ENCODE data around the gene CEP63.

CEP63 gene

DNA sequence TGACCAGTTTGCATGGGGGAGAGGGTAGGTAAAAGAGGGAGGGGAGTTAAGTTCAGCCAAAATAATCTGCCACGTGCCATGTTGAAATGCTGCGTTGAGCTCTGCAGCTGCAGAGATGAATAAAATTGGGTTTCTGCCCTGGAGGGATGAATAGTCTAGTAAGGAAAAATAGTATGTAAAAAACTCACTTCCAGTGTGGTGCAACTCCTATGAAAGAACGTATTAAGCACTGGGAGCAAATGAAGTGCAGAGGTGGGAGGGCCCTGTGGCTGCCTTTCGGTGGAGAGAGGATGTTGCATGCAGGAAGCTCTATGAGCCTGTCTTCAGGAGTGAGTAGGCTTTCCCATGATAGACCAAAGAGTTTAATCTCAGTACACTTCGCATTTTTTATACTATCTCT is 8.6 kb downstream of the CEP63 start:
- Histone ChIP-seq H3K27me3 (ENCODE audit: control insufficient read depth, insufficient read depth, low read length) (no peaks in the 10 kb centered on the region), H3K4me1 (ENCODE audit: control insufficient read depth, insufficient read depth, low read length) (no peaks in the 10 kb centered on the region), H3K9ac (ENCODE audit: low read length) (no peak overlapping the region), H3K27ac (ENCODE audit: low read depth, low read length) (no peak overlapping the region), H3K36me3 (ENCODE audit: control insufficient read depth, insufficient read depth, low read length) (no peaks in the 10 kb centered on the region), H3K4me3 (ENCODE audit: low read length) (no peak overlapping the region)

DNA sequence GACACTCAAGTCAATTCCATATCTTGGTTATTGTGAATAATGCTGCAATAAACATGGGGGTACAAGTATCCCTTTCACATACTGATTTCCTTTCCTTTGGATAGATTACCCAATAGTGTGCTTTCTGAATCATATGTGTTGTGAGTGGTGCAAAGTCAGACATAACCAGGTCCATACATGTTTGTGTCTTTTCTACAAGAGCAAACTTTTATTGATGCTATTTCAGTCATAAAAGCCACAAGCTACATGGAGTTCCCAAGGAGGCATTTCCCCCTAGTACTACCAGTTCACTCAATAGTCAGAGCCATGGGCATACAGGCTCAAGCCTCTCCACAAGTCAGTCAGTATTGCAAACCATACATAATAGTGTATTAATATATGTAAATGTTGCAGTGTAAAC is 10.1 kb downstream of the CEP63 start:
- no peak overlapping the region for H3K27ac ChIP-seq (ENCODE audit: low read depth, low read length)
- H3K9ac ChIP-seq (ENCODE audit: low read length): no peak overlapping the region
- no peak overlapping the region for H3K4me3 ChIP-seq (ENCODE audit: low read length)
- H3K4me1 ChIP-seq (ENCODE audit: control insufficient read depth, insufficient read depth, low read length): no peaks in the 10 kb centered on the region
- no peaks in the 10 kb centered on the region for H3K36me3 ChIP-seq (ENCODE audit: control insufficient read depth, insufficient read depth, low read length)
- H3K27me3 ChIP-seq (ENCODE audit: control insufficient read depth, insufficient read depth, low read length): no peaks in the 10 kb centered on the region

- no peak overlapping the region for H3K4me3 ChIP-seq (ENCODE audit: low read length)
Measured at GRCh38 chr3:134496471-134497071, 10.7 kb downstream of the CEP63 start.

DNA sequence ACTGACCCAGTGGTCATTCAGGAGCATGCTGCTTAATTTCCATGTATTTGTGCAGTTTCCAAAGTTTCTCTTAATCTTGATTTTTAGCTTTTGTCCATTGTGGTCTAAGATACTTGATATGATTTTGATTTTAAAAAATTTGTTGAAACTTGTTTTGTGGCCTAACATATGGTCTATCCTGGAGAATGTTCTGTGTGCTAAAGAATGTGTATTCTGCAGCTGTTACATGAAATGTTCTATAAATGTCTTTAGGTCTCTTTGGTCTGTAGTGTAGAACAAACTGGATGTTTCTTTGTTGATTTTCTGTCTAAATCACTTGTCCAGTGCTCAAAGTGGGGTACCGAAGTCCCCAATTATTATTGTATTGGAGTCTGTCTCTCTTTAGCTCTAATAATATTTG is 17.4 kb downstream of the CEP63 start:
- no peak overlapping the region for H3K9ac ChIP-seq (ENCODE audit: low read length)
- no peak overlapping the region for H3K4me3 ChIP-seq (ENCODE audit: low read length)
- H3K4me1 ChIP-seq (ENCODE audit: control insufficient read depth, insufficient read depth, low read length): no peaks in the 10 kb centered on the region
- no peak overlapping the region for H3K27ac ChIP-seq (ENCODE audit: low read depth, low read length)
- no peaks in the 10 kb centered on the region for H3K27me3 ChIP-seq (ENCODE audit: control insufficient read depth, insufficient read depth, low read length)
- no peaks in the 10 kb centered on the region for H3K36me3 ChIP-seq (ENCODE audit: control insufficient read depth, insufficient read depth, low read length)

More at GRCh38 chr3:134496471-134497071, 10.7 kb downstream of the CEP63 start:
- H3K27ac ChIP-seq (ENCODE audit: low read depth, low read length): no peak overlapping the region
- H3K36me3 ChIP-seq (ENCODE audit: control insufficient read depth, insufficient read depth, low read length): no peaks in the 10 kb centered on the region
- no peaks in the 10 kb centered on the region for H3K27me3 ChIP-seq (ENCODE audit: control insufficient read depth, insufficient read depth, low read length)
- H3K4me1 ChIP-seq (ENCODE audit: control insufficient read depth, insufficient read depth, low read length): no peaks in the 10 kb centered on the region
- H3K9ac ChIP-seq (ENCODE audit: low read length): no peak overlapping the region

DNA sequence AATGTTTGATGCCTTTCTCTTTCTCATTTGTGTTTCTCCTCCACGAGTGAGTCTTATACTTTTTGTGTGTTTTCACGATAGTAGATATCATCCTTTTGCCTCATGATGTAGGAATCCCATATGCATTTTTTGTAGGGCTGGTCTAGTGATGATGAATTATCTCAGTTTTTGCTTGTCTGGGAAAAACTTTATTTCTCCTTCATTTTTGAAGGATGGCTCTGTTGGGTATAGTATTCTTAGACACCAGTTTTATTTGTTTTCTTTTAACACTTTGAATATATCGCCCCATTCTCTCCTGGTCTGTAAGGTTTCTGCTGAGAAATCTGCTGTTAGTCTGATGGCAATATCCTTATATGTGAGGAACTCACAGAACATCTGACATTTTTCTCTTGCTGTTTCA is 18.3 kb downstream of the CEP63 start:
- Histone ChIP-seq H3K9ac (ENCODE audit: low read length) (no peak overlapping the region), H3K36me3 (ENCODE audit: control insufficient read depth, insufficient read depth, low read length) (peaks cover 1% of the 10 kb centered on the region), H3K27me3 (ENCODE audit: control insufficient read depth, insufficient read depth, low read length) (no peaks in the 10 kb centered on the region), H3K4me3 (ENCODE audit: low read length) (no peak overlapping the region), H3K4me1 (ENCODE audit: control insufficient read depth, insufficient read depth, low read length) (no peaks in the 10 kb centered on the region), H3K27ac (ENCODE audit: low read depth, low read length) (no peak overlapping the region)

DNA sequence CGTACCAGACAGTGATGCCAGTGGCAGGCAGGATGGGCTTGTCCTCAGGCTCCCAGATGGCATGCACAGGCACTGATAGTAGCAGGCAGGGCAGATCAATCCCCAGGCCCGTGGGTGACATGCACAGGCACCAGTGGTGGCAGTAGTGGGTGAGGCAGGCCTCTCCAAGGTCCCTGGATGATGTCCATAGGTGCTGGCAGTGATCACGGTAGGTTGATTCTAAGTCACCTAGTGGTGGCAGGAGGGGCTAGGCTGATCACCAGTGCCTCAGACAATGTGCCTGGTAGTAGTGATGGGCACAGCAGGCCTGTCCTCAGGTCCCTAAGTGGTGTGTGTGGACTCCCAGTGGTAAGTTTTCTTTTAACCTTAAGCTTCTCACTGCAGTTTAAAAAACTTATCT is 19.6 kb downstream of the CEP63 start:
- Histone ChIP-seq H3K4me1 (ENCODE audit: control insufficient read depth, insufficient read depth, low read length) (no peaks in the 10 kb centered on the region), H3K36me3 (ENCODE audit: control insufficient read depth, insufficient read depth, low read length) (peaks cover 4% of the 10 kb centered on the region), H3K27ac (ENCODE audit: low read depth, low read length) (no peak overlapping the region), H3K4me3 (ENCODE audit: low read length) (no peak overlapping the region), H3K9ac (ENCODE audit: low read length) (no peak overlapping the region), H3K27me3 (ENCODE audit: control insufficient read depth, insufficient read depth, low read length) (no peaks in the 10 kb centered on the region)

- Histone ChIP-seq H3K27me3 (ENCODE audit: control insufficient read depth, insufficient read depth, low read length) (no peaks in the 10 kb centered on the region), H3K27ac (ENCODE audit: low read depth, low read length) (no peak overlapping the region), H3K36me3 (ENCODE audit: control insufficient read depth, insufficient read depth, low read length) (peaks cover 4% of the 10 kb centered on the region), H3K9ac (ENCODE audit: low read length) (no peak overlapping the region), H3K4me3 (ENCODE audit: low read length) (no peak overlapping the region), H3K4me1 (ENCODE audit: control insufficient read depth, insufficient read depth, low read length) (no peaks in the 10 kb centered on the region)
Measured at GRCh38 chr3:134511500-134511899, 25.6 kb downstream of the CEP63 start.

DNA sequence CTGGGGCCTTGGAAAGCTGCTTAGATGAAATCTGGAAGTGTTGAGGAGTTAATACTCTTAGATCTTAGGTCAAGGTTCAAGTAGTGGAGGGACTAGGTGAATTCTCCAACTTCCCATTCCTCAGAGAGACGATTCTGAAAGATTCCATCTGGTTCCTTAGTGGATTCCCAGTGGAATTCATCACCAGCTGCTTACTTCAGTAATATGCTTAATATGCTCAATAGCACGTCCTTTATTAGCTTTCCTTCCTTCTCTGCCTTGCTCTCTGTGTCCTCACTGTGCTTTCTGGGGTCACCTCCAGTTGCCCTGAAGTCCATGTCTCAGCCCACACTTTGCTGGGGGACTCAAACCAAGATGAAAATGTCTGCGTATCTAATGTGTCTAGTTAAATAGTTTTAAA is 31.0 kb downstream of the CEP63 start:
- H3K27ac ChIP-seq (ENCODE audit: low read depth, low read length): no peak overlapping the region
- no peak overlapping the region for H3K4me3 ChIP-seq (ENCODE audit: low read length)
- H3K9ac ChIP-seq (ENCODE audit: low read length): no peak overlapping the region
- no peaks in the 10 kb centered on the region for H3K27me3 ChIP-seq (ENCODE audit: control insufficient read depth, insufficient read depth, low read length)
- no peaks in the 10 kb centered on the region for H3K36me3 ChIP-seq (ENCODE audit: control insufficient read depth, insufficient read depth, low read length)
- H3K4me1 ChIP-seq (ENCODE audit: control insufficient read depth, insufficient read depth, low read length): no peaks in the 10 kb centered on the region

GRCh38 chr3:134517791-134518190 is 31.9 kb downstream of the CEP63 start:
- Histone ChIP-seq H3K27ac (ENCODE audit: low read depth, low read length) (no peak overlapping the region), H3K9ac (ENCODE audit: low read length) (no peak overlapping the region), H3K4me1 (ENCODE audit: control insufficient read depth, insufficient read depth, low read length) (no peaks in the 10 kb centered on the region), H3K36me3 (ENCODE audit: control insufficient read depth, insufficient read depth, low read length) (no peaks in the 10 kb centered on the region), H3K4me3 (ENCODE audit: low read length) (no peak overlapping the region), H3K27me3 (ENCODE audit: control insufficient read depth, insufficient read depth, low read length) (no peaks in the 10 kb centered on the region)

DNA sequence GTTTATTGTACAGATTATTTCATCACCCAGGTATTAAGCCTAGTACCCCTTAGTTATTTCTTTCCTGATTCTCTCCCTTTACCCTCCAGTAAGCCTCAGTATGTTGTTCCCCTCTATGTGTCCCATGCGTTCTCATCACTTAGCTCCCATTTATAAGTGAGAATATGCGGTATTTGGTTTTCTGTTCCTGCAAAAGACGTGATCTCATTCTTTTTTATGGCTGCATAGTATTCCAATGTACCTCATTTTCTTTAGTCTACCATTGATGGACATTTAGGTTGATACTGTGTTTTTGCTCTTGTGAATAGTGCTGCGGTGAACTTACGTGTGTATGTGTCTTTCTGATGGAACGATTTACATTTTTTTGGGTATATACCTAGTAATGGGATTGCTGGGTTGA is 36.7 kb downstream of the CEP63 start:
- no peaks in the 10 kb centered on the region for H3K27me3 ChIP-seq (ENCODE audit: control insufficient read depth, insufficient read depth, low read length)
- H3K36me3 ChIP-seq (ENCODE audit: control insufficient read depth, insufficient read depth, low read length): no peaks in the 10 kb centered on the region
- H3K4me3 ChIP-seq (ENCODE audit: low read length): no peak overlapping the region
- no peaks in the 10 kb centered on the region for H3K4me1 ChIP-seq (ENCODE audit: control insufficient read depth, insufficient read depth, low read length)
- no peak overlapping the region for H3K9ac ChIP-seq (ENCODE audit: low read length)
- H3K27ac ChIP-seq (ENCODE audit: low read depth, low read length): no peak overlapping the region

DNA sequence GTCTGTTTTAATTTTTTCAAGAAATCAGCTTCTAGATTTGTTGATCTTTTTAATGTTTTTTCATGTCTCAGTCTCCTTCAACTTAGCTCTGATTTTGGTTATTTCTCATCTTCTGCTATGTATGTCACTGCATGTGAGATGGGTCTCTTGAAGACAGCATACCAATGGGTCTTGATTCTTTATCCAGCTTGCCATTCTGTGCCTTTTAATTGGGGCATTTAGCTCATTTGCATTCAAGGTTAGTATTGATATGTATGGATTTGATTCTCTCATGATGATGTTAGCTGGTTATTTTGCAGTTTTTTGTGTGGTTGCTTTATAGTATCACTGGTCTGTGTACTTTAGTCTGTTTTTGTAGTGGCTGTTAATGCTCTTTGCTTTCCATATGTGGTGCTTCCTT is 39.4 kb downstream of the CEP63 start:
- H3K9ac ChIP-seq (ENCODE audit: low read length): no peak overlapping the region
- no peaks in the 10 kb centered on the region for H3K36me3 ChIP-seq (ENCODE audit: control insufficient read depth, insufficient read depth, low read length)
- H3K4me3 ChIP-seq (ENCODE audit: low read length): no peak overlapping the region
- H3K4me1 ChIP-seq (ENCODE audit: control insufficient read depth, insufficient read depth, low read length): no peaks in the 10 kb centered on the region
- no peak overlapping the region for H3K27ac ChIP-seq (ENCODE audit: low read depth, low read length)
- H3K27me3 ChIP-seq (ENCODE audit: control insufficient read depth, insufficient read depth, low read length): no peaks in the 10 kb centered on the region

- Histone ChIP-seq H3K36me3 (ENCODE audit: control insufficient read depth, insufficient read depth, low read length) (no peaks in the 10 kb centered on the region), H3K27ac (ENCODE audit: low read depth, low read length) (no peak overlapping the region), H3K4me1 (ENCODE audit: control insufficient read depth, insufficient read depth, low read length) (no peaks in the 10 kb centered on the region), H3K4me3 (ENCODE audit: low read length) (no peak overlapping the region), H3K27me3 (ENCODE audit: control insufficient read depth, insufficient read depth, low read length) (no peaks in the 10 kb centered on the region), H3K9ac (ENCODE audit: low read length) (no peak overlapping the region)
Measured at GRCh38 chr3:134526319-134526718, 40.5 kb downstream of the CEP63 start.

DNA sequence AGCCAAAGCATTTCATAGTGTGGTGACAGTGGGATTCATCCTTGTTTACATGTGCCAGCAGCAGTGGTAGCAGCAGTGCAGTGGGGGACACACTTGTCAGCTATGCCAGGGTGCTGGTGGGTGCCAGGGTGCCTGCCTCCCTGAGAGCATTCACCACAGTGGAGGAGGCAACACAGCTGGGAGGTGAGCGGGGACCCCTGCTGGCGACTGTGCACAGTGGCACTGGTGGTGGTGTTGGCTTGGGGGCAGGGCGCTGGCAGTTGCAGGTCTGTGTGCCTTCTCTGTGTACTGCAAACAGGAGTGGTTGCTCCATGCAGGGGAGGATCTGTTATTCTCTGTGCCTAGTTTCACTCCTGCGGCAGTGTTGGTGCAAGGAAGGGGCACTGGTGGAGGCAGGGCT is 41.2 kb downstream of the CEP63 start:
- H3K27me3 ChIP-seq (ENCODE audit: control insufficient read depth, insufficient read depth, low read length): no peaks in the 10 kb centered on the region
- no peak overlapping the region for H3K4me3 ChIP-seq (ENCODE audit: low read length)
- H3K9ac ChIP-seq (ENCODE audit: low read length): no peak overlapping the region
- H3K4me1 ChIP-seq (ENCODE audit: control insufficient read depth, insufficient read depth, low read length): no peaks in the 10 kb centered on the region
- no peak overlapping the region for H3K27ac ChIP-seq (ENCODE audit: low read depth, low read length)
- H3K36me3 ChIP-seq (ENCODE audit: control insufficient read depth, insufficient read depth, low read length): no peaks in the 10 kb centered on the region

All from rectal smooth muscle tissue (tissue), 1 donor.